ENCODE results near the gene KCNA5. TPM values are rescaled to one million over a fixed set of nuclear protein-coding genes. Genes with fewer than 3 reads are reported as not detected.

The KCNA5 gene
- polyA plus RNA-seq, 3 donors: not detected

DNA sequence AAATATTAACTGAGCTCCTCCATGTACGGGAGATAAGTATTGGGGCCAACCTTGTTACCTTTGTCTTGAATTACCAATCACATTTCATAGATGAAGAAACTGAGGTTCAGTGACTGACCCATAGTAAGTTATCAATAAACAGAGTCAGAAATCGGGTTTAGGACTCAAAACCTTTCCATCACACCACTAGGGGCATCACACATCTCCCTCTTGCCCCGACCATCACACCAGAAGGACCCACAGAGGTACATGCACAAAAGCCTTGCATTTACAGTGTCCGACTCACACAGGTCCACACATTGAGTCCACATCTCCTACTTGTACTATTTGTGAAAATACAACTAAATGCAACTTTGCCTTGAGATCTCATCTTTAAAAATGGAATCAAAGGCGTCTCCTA is 29.4 kb downstream of the KCNA5 start:
- Histone ChIP-seq H3K4me1 (ENCODE audit: control insufficient read depth in 1 of 2, insufficient read depth in 2 of 2, low read length in 2 of 2) (no peaks in the 10 kb centered on the region), H3K4me3 (replicated peaks in 1 of 3; ENCODE audit: low read depth in 2 of 3, low read length in 3 of 3) (no peak overlapping the region), H3K27me3 (ENCODE audit: control insufficient read depth in 2 of 2, insufficient read depth in 2 of 2, low read length in 2 of 2) (no peaks in the 10 kb centered on the region), H3K9me3 (replicated peaks in 1 of 2; ENCODE audit: control insufficient read depth in 1 of 2, insufficient read depth in 1 of 2, low read length in 2 of 2) (no peaks in the 10 kb centered on the region), H3K36me3 (replicated peaks in 1 of 2; ENCODE audit: control insufficient read depth in 1 of 2, insufficient read depth in 2 of 2, low read length in 2 of 2) (no peaks in the 10 kb centered on the region), H3K4me2 (replicated peaks; ENCODE audit: extremely low read depth, low read length, poor library complexity, severe bottlenecking) (no peak overlapping the region), H2AFZ (ENCODE audit: insufficient read depth, low read depth, low read length, poor library complexity, severe bottlenecking) (no peak overlapping the region), H3K27ac (ENCODE audit: low read depth in 1 of 2, low read length in 2 of 2) (no peak overlapping the region), H3K9ac (ENCODE audit: insufficient read depth, low read length, poor library complexity, severe bottlenecking) (no peak overlapping the region), H3K79me2 (ENCODE audit: insufficient read depth, low read length) (no peaks in the 10 kb centered on the region), H4K20me1 (ENCODE audit: insufficient read depth, low read length) (no peaks in the 10 kb centered on the region)
- no peak overlapping the region for H3K27ac Mint-ChIP-seq
- H3K4me1 Mint-ChIP-seq: no peaks in the 10 kb centered on the region
- no peaks in the 10 kb centered on the region for H3K36me3 Mint-ChIP-seq
- H3K27me3 Mint-ChIP-seq (ENCODE audit: low read depth in 3 of 3): peaks cover 4 to 7% (median 5%) of the 10 kb centered on the region in 3 donors
- intact Hi-C loops (cut with micrococcal nuclease): no loop called here
- TF ChIP-seq, protein P1, sequence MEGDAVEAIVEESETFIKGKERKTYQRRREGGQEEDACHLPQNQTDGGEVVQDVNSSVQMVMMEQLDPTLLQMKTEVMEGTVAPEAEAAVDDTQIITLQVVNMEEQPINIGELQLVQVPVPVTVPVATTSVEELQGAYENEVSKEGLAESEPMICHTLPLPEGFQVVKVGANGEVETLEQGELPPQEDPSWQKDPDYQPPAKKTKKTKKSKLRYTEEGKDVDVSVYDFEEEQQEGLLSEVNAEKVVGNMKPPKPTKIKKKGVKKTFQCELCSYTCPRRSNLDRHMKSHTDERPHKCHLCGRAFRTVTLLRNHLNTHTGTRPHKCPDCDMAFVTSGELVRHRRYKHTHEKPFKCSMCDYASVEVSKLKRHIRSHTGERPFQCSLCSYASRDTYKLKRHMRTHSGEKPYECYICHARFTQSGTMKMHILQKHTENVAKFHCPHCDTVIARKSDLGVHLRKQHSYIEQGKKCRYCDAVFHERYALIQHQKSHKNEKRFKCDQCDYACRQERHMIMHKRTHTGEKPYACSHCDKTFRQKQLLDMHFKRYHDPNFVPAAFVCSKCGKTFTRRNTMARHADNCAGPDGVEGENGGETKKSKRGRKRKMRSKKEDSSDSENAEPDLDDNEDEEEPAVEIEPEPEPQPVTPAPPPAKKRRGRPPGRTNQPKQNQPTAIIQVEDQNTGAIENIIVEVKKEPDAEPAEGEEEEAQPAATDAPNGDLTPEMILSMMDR (IDR thresholded peaks at IDR 0.05): no peak
- WGBS (ENCODE audit: insufficient coverage): 86% methylated on average over 3 of the region's 5 CpGs
- H3K9me3 Mint-ChIP-seq: peaks cover 0 to 3% (median 0%) of the 10 kb centered on the region in 7 donors
- no peak overlapping the region for H3K4me3 Mint-ChIP-seq
- no peak for DNase-seq

- TF ChIP-seq, protein P1 (IDR thresholded peaks at IDR 0.05): no peak
- no peak for DNase-seq
- Histone ChIP-seq H3K4me1 (ENCODE audit: control insufficient read depth in 1 of 2, insufficient read depth in 2 of 2, low read length in 2 of 2) (no peaks in the 10 kb centered on the region), H3K27ac (ENCODE audit: low read depth in 1 of 2, low read length in 2 of 2) (no peak overlapping the region), H4K20me1 (ENCODE audit: insufficient read depth, low read length) (no peaks in the 10 kb centered on the region), H3K4me3 (replicated peaks in 1 of 3; ENCODE audit: low read depth in 2 of 3, low read length in 3 of 3) (no peak overlapping the region), H3K4me2 (replicated peaks; ENCODE audit: extremely low read depth, low read length, poor library complexity, severe bottlenecking) (no peak overlapping the region), H3K9me3 (replicated peaks in 1 of 2; ENCODE audit: control insufficient read depth in 1 of 2, insufficient read depth in 1 of 2, low read length in 2 of 2) (no peaks in the 10 kb centered on the region), H2AFZ (ENCODE audit: insufficient read depth, low read depth, low read length, poor library complexity, severe bottlenecking) (no peak overlapping the region), H3K79me2 (ENCODE audit: insufficient read depth, low read length) (no peaks in the 10 kb centered on the region), H3K36me3 (replicated peaks in 1 of 2; ENCODE audit: control insufficient read depth in 1 of 2, insufficient read depth in 2 of 2, low read length in 2 of 2) (no peaks in the 10 kb centered on the region), H3K27me3 (ENCODE audit: control insufficient read depth in 2 of 2, insufficient read depth in 2 of 2, low read length in 2 of 2) (no peaks in the 10 kb centered on the region), H3K9ac (ENCODE audit: insufficient read depth, low read length, poor library complexity, severe bottlenecking) (no peak overlapping the region)
- WGBS (ENCODE audit: insufficient coverage): no CpG with 5 or more reads among the region's 1 CpG
- H3K4me3 Mint-ChIP-seq: no peak overlapping the region
- H3K36me3 Mint-ChIP-seq: no peaks in the 10 kb centered on the region
- H3K9me3 Mint-ChIP-seq: peaks cover 0 to 3% (median 0%) of the 10 kb centered on the region in 7 donors
- intact Hi-C loops (cut with micrococcal nuclease): no loop called here
- H3K4me1 Mint-ChIP-seq: no peaks in the 10 kb centered on the region
- no peak overlapping the region for H3K27ac Mint-ChIP-seq
- H3K27me3 Mint-ChIP-seq (ENCODE audit: low read depth in 3 of 3): peaks cover 5 to 9% (median 5%) of the 10 kb centered on the region in 3 donors
These were observed 30.2 kb downstream of the KCNA5 start for GRCh38 chr12:5073853-5074252.

All from CD14-positive monocyte (primary cell).